HCT116 (cell line): ENCODE measurements around the gene PDE8A. TPM values are rescaled to one million over a fixed set of nuclear protein-coding genes. Genes with fewer than 3 reads are reported as not detected.

Experiments used
- ATAC-seq: fragments of 200-7000 bp; cut with Tn5 transposase; 2 replicates; pipeline ENCODE4 v1.9.1; 2020; ENCODE audit warnings: mild to moderate bottlenecking, moderate library complexity
- BruUV-seq: library from RNA; stranded (reverse); fragments of 400-500 nt; replicated peaks from 2 replicates; lab custom pipeline; 2021; lab: Mats Ljungman, UMichigan
- CTCF ChIA-PET: fragments of 300-600 bp; sonication (Branson Sonifier 250); formaldehyde crosslinking; loops from one replicate; lab custom pipeline; 2021; ENCODE audit warnings: antibody characterized with exemption; lab: Charles Lee
- POLR2A ChIA-PET: fragments of 300-600, 350-600 bp; sonication (Branson Sonifier 250); formaldehyde crosslinking; loops from one replicate; lab custom pipeline; 2021; ENCODE audit warnings: antibody characterized with exemption; lab: Charles Lee
- RAD21 ChIA-PET, 2 experiments: fragments of 300-600 bp; sonication (Branson Sonifier 250); formaldehyde crosslinking; loops; one replicate each; lab custom pipeline; 2023; ENCODE audit warnings: low total read pairs in 2 of 2; ENCODE audit not compliant: uncharacterized antibody in 2 of 2, unreplicated experiment in 2 of 2, low non-redundant PET in 1 of 2; lab: Charles Lee
- DNase-seq: peaks from one replicate; pipeline ENCODE4 v3.0.0-alpha.2; 2010; ENCODE audit warnings: low read depth, low spot score
- H2AFZ ChIP-seq: fragments of 200-600 bp; shearing (Covaris generic), sonication (generic); 2 replicates; pipeline ENCODE4 v1.6.1; 2017; ENCODE audit warnings: low read depth, mixed run types, mixed read lengths, antibody characterized with exemption, low read length; ENCODE audit not compliant: poor library complexity, severe bottlenecking
- H3K27ac ChIP-seq: 2 replicates; pipeline ENCODE4 v1.5.1; 2012; ENCODE audit warnings: low read depth, low read length
- H3K27me3 ChIP-seq: fragments of 200-600 bp; sonication (generic); 2 replicates; pipeline ENCODE4 v1.6.1; 2016; ENCODE audit warnings: mixed run types, low read length, mixed read lengths; ENCODE audit not compliant: insufficient read depth
- H3K36me3 ChIP-seq, 2 experiments: fragments of 200-500 bp in 1 of 2; fragments of 200-600 bp in 1 of 2; sonication (Bioruptor generic) in 1 of 2; sonication (generic) in 1 of 2; 2 replicates each; pipeline versions ENCODE4 v1.5.1 to v1.6.1; 2014 to 2016; ENCODE audit warnings: low read length in 2 of 2, inconsistent platforms in 1 of 2, mixed read lengths in 1 of 2, mixed run types in 1 of 2; ENCODE audit not compliant: insufficient read depth in 2 of 2, control insufficient read depth in 1 of 2
- H3K4me1 ChIP-seq, 2 experiments: fragments of 200-600 bp in 1 of 2; sonication (generic) in 1 of 2; 2 replicates each; pipeline versions ENCODE4 v1.5.1 to v1.6.1; 2012 to 2017; ENCODE audit warnings: low read length in 2 of 2, inconsistent platforms in 1 of 2, mild to moderate bottlenecking in 1 of 2, mixed read lengths in 1 of 2, mixed run types in 1 of 2, moderate library complexity in 1 of 2; ENCODE audit not compliant: insufficient read depth in 2 of 2, control insufficient read depth in 1 of 2
- H3K4me2 ChIP-seq: fragments of 200-600 bp; sonication (generic); 2 replicates; pipeline ENCODE4 v1.6.1; 2017; ENCODE audit warnings: mixed run types, low read length, mixed read lengths
- H3K4me3 ChIP-seq, 2 experiments: fragments of 200-600 bp in 1 of 2; sonication (generic) in 1 of 2; replicated peaks in 1 of 2; 2 replicates each; pipeline ENCODE4 v1.5.1; 2011 to 2016; ENCODE audit warnings: low read length in 2 of 2, control low read depth in 1 of 2, low read depth in 1 of 2, mild to moderate bottlenecking in 1 of 2, mixed read lengths in 1 of 2, mixed run types in 1 of 2
- H3K79me2 ChIP-seq: fragments of 200-600 bp; sonication (generic); 2 replicates; pipeline ENCODE4 v1.6.1; 2017; ENCODE audit warnings: mild to moderate bottlenecking, mixed run types, low read length, moderate library complexity, mixed read lengths; ENCODE audit not compliant: insufficient read depth
- H3K9ac ChIP-seq: fragments of 200-600 bp; sonication (generic); 2 replicates; pipeline ENCODE4 v1.6.1; 2016; ENCODE audit warnings: low read length, mixed read lengths
- H3K9me2 ChIP-seq: fragments of 200-600 bp; sonication (generic), shearing (Covaris generic); 2 replicates; pipeline ENCODE4 v1.6.1; 2017; ENCODE audit warnings: mixed run types, mild to moderate bottlenecking, moderate library complexity; ENCODE audit not compliant: insufficient read depth
- H3K9me3 ChIP-seq, 2 experiments: fragments of 200-500 bp in 1 of 2; fragments of 200-600 bp in 1 of 2; sonication (Bioruptor generic) in 1 of 2; sonication (generic) in 1 of 2; 2 replicates each; pipeline ENCODE4 v1.6.1; 2014 to 2017; ENCODE audit warnings: low read length in 2 of 2, mixed read lengths in 2 of 2, inconsistent platforms in 1 of 2, low read depth in 1 of 2, mild to moderate bottlenecking in 1 of 2, mixed run types in 1 of 2, moderate library complexity in 1 of 2; ENCODE audit not compliant: control insufficient read depth in 1 of 2, insufficient read depth in 1 of 2
- H4K20me1 ChIP-seq: fragments of 200-600 bp; sonication (generic), shearing (Covaris generic); 2 replicates; pipeline ENCODE4 v1.6.1; 2017; ENCODE audit warnings: mixed run types, mild to moderate bottlenecking, moderate library complexity; ENCODE audit not compliant: insufficient read depth
- ATF3 ChIP-seq: IDR thresholded peaks from 2 replicates; pipeline ENCODE4 v1.6.1; 2012
- CEBPB ChIP-seq: IDR thresholded peaks from 2 replicates; pipeline ENCODE4 v1.6.1; 2012; ENCODE audit warnings: low read depth
- CTCF ChIP-seq, 3 experiments: fragments of 200-600 bp in 1 of 3; sonication (generic) in 1 of 3; IDR thresholded peaks in 2 of 3; conservative IDR thresholded peaks in 1 of 3; 2 replicates each; pipeline ENCODE4 v1.5.1; 2012 to 2017; ENCODE audit warnings: low read depth in 2 of 3, low read length in 2 of 3, antibody characterized with exemption in 1 of 3, borderline replicate concordance in 1 of 3, control low read depth in 1 of 3, mild to moderate bottlenecking in 1 of 3, mixed read lengths in 1 of 3, mixed run types in 1 of 3, moderate library complexity in 1 of 3; ENCODE audit not compliant: insufficient read depth in 1 of 3
- EZH2 ChIP-seq: fragments of 200-600 bp; sonication (generic); IDR thresholded peaks from 2 replicates; pipeline ENCODE4 v1.6.1; 2017; ENCODE audit warnings: antibody characterized with exemption, mixed run types
- EZH2phosphoT487 ChIP-seq: fragments of 200-600 bp; IDR thresholded peaks from 2 replicates; pipeline ENCODE4 v1.6.1; 2018; ENCODE audit warnings: antibody characterized with exemption, borderline replicate concordance
- POLR2A ChIP-seq: IDR thresholded peaks from 2 replicates; pipeline ENCODE4 v1.7.0; 2011; ENCODE audit warnings: borderline replicate concordance; ENCODE audit not compliant: insufficient read depth, insufficient read length; ENCODE audit errors: extremely low read depth
- POLR2AphosphoS5 ChIP-seq: IDR thresholded peaks from 2 replicates; pipeline ENCODE4 v1.6.1; 2011; ENCODE audit warnings: mild to moderate bottlenecking, low read depth, low read length, moderate library complexity
- RAD21 ChIP-seq: IDR thresholded peaks from 2 replicates; pipeline ENCODE4 v1.6.1; 2012; ENCODE audit warnings: low read depth, mild to moderate bottlenecking
- REST ChIP-seq: IDR thresholded peaks from 2 replicates; pipeline ENCODE4 v1.6.1; 2012; ENCODE audit warnings: low read depth
- SP1 ChIP-seq: IDR thresholded peaks from 2 replicates; pipeline ENCODE4 v1.6.1; 2012; ENCODE audit warnings: low read depth
- TCF7L2 ChIP-seq: IDR thresholded peaks from 2 replicates; pipeline ENCODE4 v1.7.0; 2011; ENCODE audit warnings: borderline replicate concordance, inconsistent platforms; ENCODE audit not compliant: insufficient read depth, insufficient read length; ENCODE audit errors: extremely low read depth
- ZFX ChIP-seq: fragments of 450-650 bp; IDR thresholded peaks from 2 replicates; pipeline ENCODE4 v1.6.1; 2017
- intact Hi-C: fragments of 100-400 bp; cut with micrococcal nuclease; formaldehyde crosslinking; loops from 2 replicates; pipeline ENCODE4 v1.10.0; 2022
- total RNA-seq: library from RNA; stranded (reverse); gene quantifications from one replicate; pipeline ENCODE4 v1.2.1, GENCODE V29; 2021; ENCODE audit not compliant: unreplicated experiment

PDE8A gene
- total RNA-seq, 1 experiment from 2014 or later = 37.8 TPM

GRCh38 chr15:85063088-85063487 is 81.4 kb downstream of the PDE8A start:
- Histone ChIP-seq H3K4me1 (no peaks in the 10 kb centered on the region), H3K9me2 (no peaks in the 10 kb centered on the region), H3K36me3 (no peaks in the 10 kb centered on the region; a peak in 1 of 4 replicates), H2AFZ (no peak overlapping the region), H3K79me2 (peaks cover 41% of the 10 kb centered on the region), H3K4me2 (no peak overlapping the region), H3K4me3 (no peak overlapping the region), H4K20me1 (no peaks in the 10 kb centered on the region), H3K27ac (no peak overlapping the region), H3K27me3 (no peaks in the 10 kb centered on the region), H3K9me3 (no peaks in the 10 kb centered on the region), H3K9ac (no peak overlapping the region)
- DNase-seq (no peak), ATAC-seq (no peak)
- TF ChIP-seq EZH2phosphoT487 (no peak), ATF3 (no peak), REST (no peak), TCF7L2 (no peak), POLR2A (no peak), POLR2AphosphoS5 (no peak), SP1 (no peak), RAD21 (no peak), CEBPB (no peak), ZFX (no peak), CTCF (IDR thresholded peaks at IDR 0.05 in 2 of 3, conservative IDR thresholded peaks at IDR 0.05 in 1 of 3; ENCODE audit: borderline replicate concordance in 1 of 3, insufficient read depth in 1 of 3, low read depth in 2 of 3, low read length in 2 of 3) (no peak), EZH2 (no peak)
- intact Hi-C loops = no loop called here
- ChIA-PET POLR2A (no interaction called here), CTCF (interaction anchor here (1.2 to 1.8 kb wide), 3 partner anchors 15 to 108 kb away, joined by 3 to 5 read pairs (median 3); no protein-coding TSS in a partner anchor), RAD21 (no interaction called here)
- no TSS peak for BruUV-seq
